GM10266 (cell line): ENCODE measurements around the gene CHN2.

Source experiments
- DNase-seq: peaks from one replicate; pipeline ENCODE4 v3.0.0; 2012; ENCODE audit errors: extremely low spot score
- TF ChIP-seq, protein P1 (sequence below): IDR thresholded peaks from 2 replicates; pipeline ENCODE4 v1.5.1; 2012; ENCODE audit warnings: mild to moderate bottlenecking, low read depth; ENCODE audit not compliant: control insufficient read depth, insufficient read depth; ENCODE audit errors: missing control alignments

Gene CHN2

DNA sequence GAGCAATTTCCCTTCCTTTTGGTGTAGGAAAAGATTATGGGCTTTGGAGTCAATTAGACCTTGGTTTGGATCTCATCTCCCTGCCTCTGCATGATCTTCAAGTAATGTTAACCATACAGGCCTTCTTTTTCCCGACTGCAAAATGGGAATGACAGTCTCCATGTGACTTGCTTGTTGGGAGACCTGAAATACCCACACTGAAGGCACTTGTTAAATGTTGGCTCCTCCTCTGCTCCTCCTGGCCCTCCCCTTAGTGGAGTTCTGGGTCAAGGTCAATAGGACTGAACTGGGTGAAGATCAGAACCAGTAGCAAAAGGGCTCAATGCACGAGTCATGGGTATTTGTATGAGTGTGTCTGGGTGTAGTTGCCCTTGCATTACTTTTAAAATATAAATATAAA is 189.7 kb downstream of the CHN2 start:
- no peak for DNase-seq
- TF ChIP-seq, protein P1, sequence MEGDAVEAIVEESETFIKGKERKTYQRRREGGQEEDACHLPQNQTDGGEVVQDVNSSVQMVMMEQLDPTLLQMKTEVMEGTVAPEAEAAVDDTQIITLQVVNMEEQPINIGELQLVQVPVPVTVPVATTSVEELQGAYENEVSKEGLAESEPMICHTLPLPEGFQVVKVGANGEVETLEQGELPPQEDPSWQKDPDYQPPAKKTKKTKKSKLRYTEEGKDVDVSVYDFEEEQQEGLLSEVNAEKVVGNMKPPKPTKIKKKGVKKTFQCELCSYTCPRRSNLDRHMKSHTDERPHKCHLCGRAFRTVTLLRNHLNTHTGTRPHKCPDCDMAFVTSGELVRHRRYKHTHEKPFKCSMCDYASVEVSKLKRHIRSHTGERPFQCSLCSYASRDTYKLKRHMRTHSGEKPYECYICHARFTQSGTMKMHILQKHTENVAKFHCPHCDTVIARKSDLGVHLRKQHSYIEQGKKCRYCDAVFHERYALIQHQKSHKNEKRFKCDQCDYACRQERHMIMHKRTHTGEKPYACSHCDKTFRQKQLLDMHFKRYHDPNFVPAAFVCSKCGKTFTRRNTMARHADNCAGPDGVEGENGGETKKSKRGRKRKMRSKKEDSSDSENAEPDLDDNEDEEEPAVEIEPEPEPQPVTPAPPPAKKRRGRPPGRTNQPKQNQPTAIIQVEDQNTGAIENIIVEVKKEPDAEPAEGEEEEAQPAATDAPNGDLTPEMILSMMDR = no peak

DNA sequence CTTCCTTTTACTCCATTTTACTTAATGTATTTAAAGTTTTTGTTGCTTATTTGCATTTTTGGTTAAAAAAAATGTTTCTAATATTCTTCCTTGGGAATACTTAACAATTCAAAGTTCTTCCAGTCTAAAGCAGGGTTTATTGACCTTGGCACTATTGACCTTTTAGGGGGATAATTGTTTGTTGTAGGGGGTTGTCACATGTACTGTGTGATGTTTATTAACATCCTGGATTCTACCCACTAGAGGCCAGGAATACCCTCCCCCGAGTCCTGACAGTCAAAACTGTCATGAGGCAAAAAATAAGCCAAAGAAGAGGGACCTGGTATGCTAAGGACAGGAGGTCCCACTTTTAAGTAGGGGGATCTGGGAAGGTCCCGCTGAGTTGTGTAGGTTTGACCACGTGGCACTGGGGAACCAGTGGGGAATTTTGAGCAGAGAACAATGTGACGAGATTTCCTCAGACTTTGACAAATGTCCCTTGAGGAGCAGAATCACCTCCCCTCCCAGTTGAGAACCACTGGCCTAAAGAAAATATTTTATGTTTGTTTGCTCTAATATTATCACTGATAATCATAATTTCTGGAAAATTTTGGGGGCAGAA is 190.7 kb downstream of the CHN2 start:
- TF ChIP-seq, protein P1 = no peak
- DNase-seq = no peak

DNA sequence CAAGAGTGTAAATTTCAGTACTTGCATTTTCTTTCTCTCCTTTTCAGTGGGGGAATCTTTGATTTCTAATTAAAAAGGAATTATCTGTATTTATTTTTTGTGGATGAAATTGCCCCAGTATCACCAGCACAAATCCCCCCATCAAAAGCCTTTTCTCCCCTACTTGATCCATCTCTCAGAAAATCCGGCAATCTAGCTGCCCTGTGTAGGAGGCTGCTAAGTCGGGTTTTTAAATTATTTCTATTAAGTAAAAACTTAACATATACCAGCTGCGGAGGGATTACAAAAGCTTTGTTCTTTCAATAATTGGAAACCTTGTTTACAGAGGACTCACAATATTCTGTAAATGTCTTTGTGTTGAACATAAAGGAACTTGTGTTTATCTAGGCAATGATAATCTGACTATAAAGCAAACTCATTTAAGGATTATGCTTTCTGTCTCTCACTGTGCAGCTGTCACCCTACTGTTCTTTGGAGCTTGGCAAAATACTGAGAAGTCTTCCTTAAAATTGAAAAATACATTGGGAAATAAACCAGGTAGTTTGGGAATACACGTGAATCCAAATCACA is 191.7 kb downstream of the CHN2 start:
- TF ChIP-seq, protein P1 = no peak
- DNase-seq = no peak

DNA sequence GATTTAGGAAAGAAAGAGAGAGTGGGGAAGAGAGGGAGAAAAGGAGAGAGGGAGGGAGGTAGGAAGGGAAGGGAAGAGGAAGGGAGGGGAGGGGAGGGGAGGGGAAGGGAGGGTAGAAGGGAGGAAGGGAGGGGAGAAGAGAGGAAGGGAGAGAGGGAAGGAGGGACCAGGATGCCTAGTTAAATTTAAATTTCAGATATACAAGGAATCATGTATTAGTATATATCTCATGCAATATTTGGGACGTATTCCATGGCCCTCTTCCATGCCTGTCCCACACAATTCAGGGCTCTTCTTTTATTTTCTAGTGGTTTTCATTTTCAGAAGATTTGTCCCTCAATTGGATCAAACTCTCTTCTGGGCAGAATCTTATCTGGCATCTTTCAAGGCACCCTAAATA is 196.7 kb downstream of the CHN2 start:
- DNase-seq = no peak
- TF ChIP-seq, protein P1 = no peak

DNA sequence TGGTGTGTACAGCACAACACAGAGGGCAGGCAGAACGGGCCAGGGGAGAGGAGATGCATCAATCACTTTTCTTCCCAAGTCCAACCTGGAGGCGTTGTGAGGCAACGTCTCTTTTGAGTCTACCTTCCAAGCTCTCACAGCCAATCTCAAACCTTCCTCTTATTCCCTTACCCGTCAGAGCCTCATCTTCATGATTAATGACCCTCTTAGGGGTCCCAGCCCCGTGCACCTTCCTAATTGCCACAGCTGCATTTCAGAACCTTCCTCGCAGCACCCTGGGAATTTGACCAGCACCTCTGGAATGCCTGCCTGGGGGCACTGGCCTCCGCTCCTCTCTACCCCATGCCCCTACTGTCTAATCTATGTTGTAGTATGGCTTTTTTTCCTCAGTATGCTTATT is 199.7 kb downstream of the CHN2 start:
- TF ChIP-seq, protein P1 = no peak
- no peak for DNase-seq

DNA sequence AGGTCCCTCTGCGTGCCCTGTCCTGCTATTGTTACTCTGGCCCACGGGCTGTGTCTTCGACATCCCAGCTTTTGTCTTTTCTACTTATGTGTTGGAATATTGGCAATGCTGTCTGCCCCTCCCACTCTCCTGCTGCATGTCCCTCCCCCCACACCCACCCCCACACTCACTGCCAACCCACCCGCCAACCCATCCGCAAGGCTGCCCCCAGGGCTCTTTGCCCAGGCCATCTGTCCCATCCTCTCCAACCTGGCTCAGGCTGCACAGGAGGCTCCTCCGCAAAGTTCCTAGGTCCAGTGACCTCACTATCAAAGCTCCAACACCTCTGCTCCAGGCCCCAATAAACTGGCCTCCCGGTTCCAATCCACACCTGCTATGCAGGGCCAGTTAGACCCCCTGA is 202.0 kb downstream of the CHN2 start:
- TF ChIP-seq, protein P1 = no peak
- no peak for DNase-seq

DNA sequence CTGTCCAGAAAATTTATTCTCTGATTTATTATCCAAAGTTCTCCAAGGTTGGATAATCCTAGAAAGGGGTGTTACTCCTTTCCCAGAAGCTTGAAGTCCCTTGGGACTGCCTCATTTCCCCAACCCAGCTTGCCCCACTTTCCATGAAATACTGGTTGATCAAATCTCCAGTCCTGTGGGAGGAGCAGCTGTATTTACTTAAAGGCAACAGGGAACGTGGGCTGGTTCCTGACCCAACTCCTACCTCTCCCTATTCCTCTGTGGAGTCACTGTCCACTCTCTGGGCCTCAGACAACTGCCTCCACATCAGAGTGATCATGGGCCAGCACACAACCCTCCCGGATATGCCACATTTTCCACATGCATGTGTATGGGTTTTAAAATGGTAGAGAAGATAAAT is 202.8 kb downstream of the CHN2 start:
- DNase-seq = no peak

More for the DNA sequence above, 202.8 kb downstream of the CHN2 start:
- TF ChIP-seq, protein P1 = no peak
